Left lung (tissue), 10 donors: ENCODE measurements around the gene FBXW9. TPM values are rescaled to one million over a fixed set of nuclear protein-coding genes. Genes with fewer than 3 reads are reported as not detected.

ENCODE experiments used
- ATAC-seq: fragments of 200-7000 bp; cut with Tn5 transposase; one replicate; pipeline ENCODE4 v1.9.1; 2020; ENCODE audit warnings: moderate library complexity
- DNase-seq, 4 donors: peaks; one replicate each; pipeline ENCODE4 v3.0.0-alpha.2; 2013 to 2020
- H3K27ac ChIP-seq, 2 donors: fragments of 200-600 bp; sonication (generic) in 1 of 2; one replicate each; pipeline versions ENCODE4 v1.5.0 to v1.8.0; 2020 to 2021
- H3K27me3 ChIP-seq, 2 donors: fragments of 200-600 bp; sonication (generic) in 1 of 2; one replicate each; pipeline versions ENCODE4 v1.5.0 to v1.8.0; 2020 to 2021
- H3K36me3 ChIP-seq, 2 donors: fragments of 200-600 bp; sonication (generic) in 1 of 2; one replicate each; pipeline versions ENCODE4 v1.5.0 to v1.8.0; 2020 to 2021
- H3K4me1 ChIP-seq, 2 donors: fragments of 200-600 bp; one replicate each; pipeline ENCODE4 v1.8.0; 2021
- H3K4me3 ChIP-seq, 2 donors: fragments of 200-600 bp; sonication (generic) in 1 of 2; one replicate each; pipeline versions ENCODE4 v1.5.0 to v1.8.0; 2020 to 2021; ENCODE audit warnings: mild to moderate bottlenecking in 1 of 2
- H3K9me3 ChIP-seq, 2 donors: fragments of 200-600 bp; sonication (generic) in 1 of 2; one replicate each; pipeline versions ENCODE4 v1.5.0 to v1.8.0; 2020 to 2021
- intact Hi-C, 2 donors: fragments of 100-400 bp; cut with DNase I; formaldehyde crosslinking; loops; one replicate each; pipeline versions ENCODE4 v1.11.2 to v1.14.2; 2022
- polyA plus RNA-seq, 6 donors: library from polyadenylated mRNA; unstranded; fragments of 120-200 nt; gene quantifications; one replicate each; pipeline ENCODE4 v1.2.1, GENCODE V29; 2013; ENCODE audit not compliant: insufficient read length in 6 of 6
- total RNA-seq, 2 donors: library from RNA; stranded (reverse); fragmentation: NEBNext Ultra II Directional; extraction: Animal tissue kit (Norgen Biotek cat#: 25700); gene quantifications; one replicate each; pipeline ENCODE4 v1.2.1, GENCODE V29; 2021
- TF ChIP-seq, protein P1 (sequence below), 2 donors: fragments of 200-600 bp; sonication (generic) in 1 of 2; IDR thresholded peaks; one replicate each; pipeline versions ENCODE4 v1.5.0 to v1.8.0; 2021; ENCODE audit warnings: antibody characterized with exemption in 2 of 2
- donor health status: DM: no; HTN: yes; CAD: no.
- donor health status: DM: no; HTN: no; CAD: no.

Gene FBXW9
- total and polyA plus RNA-seq, 8 donors: 6.0 to 13.1 (median 10.5) TPM

DNA sequence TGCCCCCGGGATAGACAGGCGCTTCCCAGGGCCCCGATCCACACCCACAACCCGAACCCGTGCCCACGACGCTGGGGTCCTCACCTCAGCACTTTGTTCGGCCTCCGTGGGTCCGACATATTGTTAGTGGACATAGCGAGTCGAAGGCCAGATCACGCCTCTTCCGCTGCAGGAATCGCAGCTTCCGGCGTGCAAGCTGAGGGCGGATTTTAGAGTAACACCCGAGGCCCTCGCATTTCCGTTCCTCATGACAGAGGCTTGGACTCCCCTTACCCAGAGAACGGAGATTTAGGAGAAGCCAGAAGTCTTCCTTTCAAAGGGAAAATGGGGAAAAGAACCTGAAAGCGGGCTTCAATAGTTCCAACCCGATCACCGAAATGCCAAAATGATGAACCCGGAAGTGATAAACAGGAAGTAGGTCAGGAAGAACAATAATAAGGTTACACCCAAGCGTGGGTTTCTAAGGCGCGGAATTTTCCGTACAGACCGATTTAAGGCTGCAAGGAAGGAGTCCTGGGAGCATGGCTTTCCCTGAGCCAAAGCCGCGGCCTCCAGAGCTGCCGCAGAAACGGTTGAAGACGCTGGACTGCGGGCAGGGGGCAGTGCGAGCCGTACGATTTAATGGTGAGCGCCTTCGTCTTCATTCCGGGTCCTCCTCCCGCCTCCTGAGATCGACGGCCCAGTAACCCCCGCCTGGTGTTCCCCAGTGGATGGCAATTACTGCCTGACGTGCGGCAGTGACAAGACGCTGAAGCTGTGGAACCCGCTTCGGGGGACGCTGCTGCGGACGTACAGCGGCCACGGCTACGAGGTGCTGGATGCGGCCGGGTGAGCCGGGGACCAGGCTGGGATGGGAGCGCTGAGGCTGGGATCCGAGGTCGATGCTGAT lies 26.9 kb downstream of the FBXW9 start:
- intact Hi-C loops: loop anchor here in 1 of 2 donors (10.0 kb wide), 1 partner anchor 105 kb away; no protein-coding TSS in a partner anchor
- H3K4me1 ChIP-seq: peaks cover 22 to 56% of the 10 kb centered on the region in 2 donors
- no peaks in the 10 kb centered on the region for H3K9me3 ChIP-seq
- no peaks in the 10 kb centered on the region for H3K27me3 ChIP-seq
- ATAC-seq (peak; percentile 78), DNase-seq (peak; percentile 82 to 90 (median 87))
- TF ChIP-seq, protein P1, sequence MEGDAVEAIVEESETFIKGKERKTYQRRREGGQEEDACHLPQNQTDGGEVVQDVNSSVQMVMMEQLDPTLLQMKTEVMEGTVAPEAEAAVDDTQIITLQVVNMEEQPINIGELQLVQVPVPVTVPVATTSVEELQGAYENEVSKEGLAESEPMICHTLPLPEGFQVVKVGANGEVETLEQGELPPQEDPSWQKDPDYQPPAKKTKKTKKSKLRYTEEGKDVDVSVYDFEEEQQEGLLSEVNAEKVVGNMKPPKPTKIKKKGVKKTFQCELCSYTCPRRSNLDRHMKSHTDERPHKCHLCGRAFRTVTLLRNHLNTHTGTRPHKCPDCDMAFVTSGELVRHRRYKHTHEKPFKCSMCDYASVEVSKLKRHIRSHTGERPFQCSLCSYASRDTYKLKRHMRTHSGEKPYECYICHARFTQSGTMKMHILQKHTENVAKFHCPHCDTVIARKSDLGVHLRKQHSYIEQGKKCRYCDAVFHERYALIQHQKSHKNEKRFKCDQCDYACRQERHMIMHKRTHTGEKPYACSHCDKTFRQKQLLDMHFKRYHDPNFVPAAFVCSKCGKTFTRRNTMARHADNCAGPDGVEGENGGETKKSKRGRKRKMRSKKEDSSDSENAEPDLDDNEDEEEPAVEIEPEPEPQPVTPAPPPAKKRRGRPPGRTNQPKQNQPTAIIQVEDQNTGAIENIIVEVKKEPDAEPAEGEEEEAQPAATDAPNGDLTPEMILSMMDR (IDR thresholded peaks at IDR 0.05): no peak
- peak overlapping the region; percentile 79 to 91 for H3K4me3 ChIP-seq
- peaks cover 3 to 33% of the 10 kb centered on the region in 2 donors for H3K36me3 ChIP-seq
- H3K27ac ChIP-seq: peak overlapping the region; percentile 94 to 96

DNA sequence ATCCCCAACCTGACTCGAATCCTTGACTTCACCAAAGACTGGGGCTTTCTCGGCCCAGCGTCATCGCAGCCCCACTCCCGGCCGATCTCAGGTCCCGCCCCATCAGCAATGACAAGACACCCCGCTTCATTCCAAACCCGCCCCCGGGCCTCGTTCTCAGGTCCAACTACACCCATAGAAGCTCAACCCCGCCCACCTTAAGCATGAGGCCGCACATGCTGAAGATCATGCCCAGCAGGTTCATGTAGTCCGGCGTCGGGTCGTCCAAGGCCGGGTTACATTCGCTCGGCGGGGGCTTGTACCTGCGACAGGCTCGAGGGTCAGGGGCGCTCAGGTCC lies 27.5 kb downstream of the FBXW9 start:
- no peaks in the 10 kb centered on the region for H3K27me3 ChIP-seq
- H3K36me3 ChIP-seq: peaks cover 2 to 33% of the 10 kb centered on the region in 2 donors
- ATAC-seq: peak; percentile 8
- DNase-seq: peak in 1 of 4 donors; percentile 46
- TF ChIP-seq, protein P1 (IDR thresholded peaks at IDR 0.05): no peak
- intact Hi-C loops: no loop called here
- H3K4me3 ChIP-seq: peak overlapping the region; percentile 79 to 91
- H3K27ac ChIP-seq: peak overlapping the region; percentile 94 to 96
- peaks cover 22 to 61% of the 10 kb centered on the region in 2 donors for H3K4me1 ChIP-seq
- H3K9me3 ChIP-seq: no peaks in the 10 kb centered on the region

DNA sequence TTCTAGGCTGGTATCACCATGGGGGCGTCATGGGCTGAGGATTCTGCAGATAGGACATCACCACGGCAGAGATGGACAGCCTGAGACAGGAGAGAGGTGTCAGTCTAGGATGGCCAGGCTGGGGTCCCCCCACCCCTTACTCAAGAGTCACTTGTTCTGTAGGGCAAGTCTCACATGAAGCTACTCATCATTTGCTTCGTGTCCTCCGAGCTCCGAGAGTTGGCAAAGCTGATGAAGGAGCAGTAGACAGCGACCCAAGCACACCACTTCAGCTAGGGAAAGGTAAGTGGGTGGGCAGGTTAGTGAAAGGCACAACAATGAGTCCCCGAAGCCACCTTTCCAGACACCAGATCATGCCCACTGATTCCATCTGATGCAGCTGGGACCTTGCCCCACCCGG lies 28.1 kb downstream of the FBXW9 start:
- Histone ChIP-seq H3K27me3 (no peaks in the 10 kb centered on the region), H3K9me3 (no peaks in the 10 kb centered on the region), H3K4me1 (peaks cover 22 to 61% of the 10 kb centered on the region in 2 donors), H3K4me3 (peak overlapping the region; percentile 79 to 91), H3K36me3 (peaks cover 0 to 33% of the 10 kb centered on the region in 2 donors), H3K27ac (peak overlapping the region in 1 of 2 donors; percentile 96)
- no peak for ATAC-seq
- TF ChIP-seq, protein P1 (IDR thresholded peaks at IDR 0.05): no peak
- intact Hi-C loops: no loop called here
- no peak for DNase-seq

DNA sequence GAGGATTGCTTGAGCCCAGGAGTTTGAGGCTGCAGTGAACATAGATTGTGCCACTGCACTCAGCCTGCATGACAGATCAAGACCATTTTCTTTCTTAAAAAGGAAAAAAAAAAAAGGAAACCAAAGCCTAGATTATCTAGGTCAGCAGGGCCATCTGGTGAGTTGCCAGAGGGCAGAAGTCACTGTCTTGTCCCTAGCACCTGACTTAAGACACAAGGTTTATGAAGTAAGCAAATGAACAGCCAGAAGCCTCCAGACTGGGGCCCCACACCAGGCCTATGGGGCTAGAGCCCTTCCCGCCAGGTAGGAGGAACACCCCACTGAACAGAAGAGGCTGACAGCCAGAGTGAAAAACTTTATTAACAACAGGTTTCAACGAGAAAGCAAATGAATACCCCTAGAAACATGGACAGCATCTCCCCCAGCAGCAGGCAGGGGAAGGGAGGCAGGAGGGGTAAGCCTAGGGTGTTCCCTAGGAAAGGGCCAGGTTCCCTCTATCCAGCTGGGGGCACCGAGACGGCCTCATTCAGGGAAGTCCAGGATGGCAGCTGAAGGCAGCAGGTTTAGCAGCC lies 28.6 kb downstream of the FBXW9 start:
- ATAC-seq (no peak), DNase-seq (no peak)
- H3K4me3 ChIP-seq: peak overlapping the region in 1 of 2 donors; percentile 82
- TF ChIP-seq, protein P1 (IDR thresholded peaks at IDR 0.05): no peak
- H3K9me3 ChIP-seq: no peaks in the 10 kb centered on the region
- H3K27me3 ChIP-seq: no peaks in the 10 kb centered on the region
- intact Hi-C loops: no loop called here
- H3K4me1 ChIP-seq: peaks cover 22 to 61% of the 10 kb centered on the region in 2 donors
- H3K36me3 ChIP-seq: peaks cover 0 to 33% of the 10 kb centered on the region in 2 donors
- H3K27ac ChIP-seq: no peak overlapping the region
